GM21423 (cell line): ENCODE data around the gene RAMACL.
A peak's percentile ranks its signal among the peaks of the same experiment; 100 is the strongest.

ENCODE experiments used
- ATAC-seq: cut with Tn5 transposase; IDR thresholded peaks from one replicate; pipeline ENCODE4 v1.9.1; 2021; ENCODE audit warnings: mild to moderate bottlenecking, moderate library complexity; ENCODE audit not compliant: unreplicated experiment

Gene RAMACL

DNA sequence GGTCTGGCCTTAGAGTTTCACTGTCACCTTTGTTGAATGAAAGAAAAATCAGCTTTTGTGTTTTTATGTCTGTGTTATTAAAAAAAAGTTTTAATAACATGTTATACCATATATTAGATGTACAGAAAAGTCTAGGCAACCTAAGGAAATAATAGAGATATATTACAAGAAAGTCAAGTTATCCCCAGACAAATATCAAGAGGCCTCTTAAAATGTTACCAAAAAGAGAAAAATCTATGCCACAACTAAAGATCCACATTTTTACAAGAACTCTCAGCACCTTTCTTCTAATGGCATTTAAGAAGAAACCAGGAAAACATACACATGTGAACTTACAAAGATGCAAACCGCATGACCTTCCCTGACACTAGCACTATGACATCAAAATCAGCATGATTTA is 26.8 kb downstream of the RAMACL start:
- no peak for ATAC-seq

DNA sequence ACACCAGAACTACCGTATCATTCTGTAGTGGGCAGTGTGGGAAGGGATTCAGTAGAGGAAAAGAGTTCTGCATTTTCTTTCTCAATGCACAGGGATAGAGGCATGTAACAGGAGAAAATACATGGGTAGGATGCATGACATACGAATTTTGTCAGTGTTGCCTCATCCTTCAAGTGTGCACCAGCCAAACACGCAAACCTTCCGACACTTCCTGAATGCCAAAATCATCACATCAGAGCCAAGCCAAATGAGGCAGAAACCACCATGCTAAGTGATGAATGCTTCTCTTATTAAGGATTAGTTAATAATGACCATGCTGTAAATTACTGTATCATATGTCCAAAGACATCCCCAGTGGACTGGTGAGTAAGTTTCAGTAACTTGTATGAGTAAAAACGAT is 27.3 kb downstream of the RAMACL start:
- no peak for ATAC-seq

DNA sequence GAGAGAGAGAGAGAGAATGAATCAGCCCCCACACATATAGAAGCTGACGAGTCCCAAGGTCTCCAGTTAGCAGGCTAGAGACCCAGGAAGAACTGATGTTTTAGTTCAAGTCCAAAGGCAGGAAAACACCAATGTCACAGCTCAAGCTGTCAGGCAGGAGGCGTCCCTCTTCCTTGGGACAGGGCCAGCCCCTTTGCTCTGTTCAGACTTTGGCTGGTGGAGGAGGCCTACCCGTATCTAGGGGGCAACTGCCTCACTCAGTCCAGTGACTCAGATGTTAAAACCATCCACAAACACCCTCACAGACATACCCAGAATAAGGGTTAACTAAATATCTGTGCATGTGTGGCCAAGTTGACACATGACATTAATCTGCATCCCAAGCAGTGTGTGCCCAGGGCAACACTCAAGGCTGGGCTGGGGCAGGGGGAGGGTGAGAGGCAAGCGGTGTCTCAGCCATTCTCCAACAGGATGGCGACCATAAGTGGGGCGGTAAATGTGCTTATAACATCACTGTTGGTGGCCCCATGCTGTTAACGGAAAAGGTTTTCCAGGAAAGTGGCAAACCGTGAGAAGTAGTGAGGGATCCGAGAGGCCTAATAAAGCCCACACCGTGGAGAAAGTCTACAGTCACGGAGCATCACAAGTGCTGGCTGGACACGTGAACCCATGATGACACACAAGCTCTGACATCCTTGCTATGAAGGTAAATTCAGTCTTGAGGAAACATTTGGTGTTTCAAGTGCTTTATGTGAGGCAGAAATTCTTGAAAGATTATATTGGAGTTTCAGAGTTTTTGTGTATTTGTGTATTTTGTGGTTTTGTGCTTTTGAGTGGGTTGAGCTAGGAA is 28.1 kb downstream of the RAMACL start:
- ATAC-seq, result no peak

DNA sequence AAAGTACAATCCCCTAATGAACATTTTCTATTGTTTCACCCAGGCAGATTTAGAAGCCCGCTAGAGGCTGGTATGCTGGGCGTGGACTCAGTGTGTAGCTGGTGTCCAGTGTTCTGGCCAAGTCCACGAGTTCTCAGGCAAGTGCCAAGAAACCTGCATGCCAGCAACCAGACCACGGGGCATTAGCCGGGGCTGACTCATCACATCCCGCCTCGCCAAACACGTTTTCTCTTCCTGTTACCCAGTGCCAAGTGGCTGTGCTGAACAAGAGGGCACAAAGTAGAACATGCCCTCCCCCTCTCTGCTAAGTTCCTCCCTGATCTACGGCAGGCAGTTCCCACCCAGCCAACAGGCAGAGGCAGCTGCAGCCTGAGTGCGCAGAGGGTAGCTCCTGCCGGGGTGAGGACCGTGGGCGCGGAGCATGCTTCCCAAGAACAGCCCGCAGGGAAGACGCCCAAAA is 29.6 kb downstream of the RAMACL start:
- peak; percentile 49 for ATAC-seq

DNA sequence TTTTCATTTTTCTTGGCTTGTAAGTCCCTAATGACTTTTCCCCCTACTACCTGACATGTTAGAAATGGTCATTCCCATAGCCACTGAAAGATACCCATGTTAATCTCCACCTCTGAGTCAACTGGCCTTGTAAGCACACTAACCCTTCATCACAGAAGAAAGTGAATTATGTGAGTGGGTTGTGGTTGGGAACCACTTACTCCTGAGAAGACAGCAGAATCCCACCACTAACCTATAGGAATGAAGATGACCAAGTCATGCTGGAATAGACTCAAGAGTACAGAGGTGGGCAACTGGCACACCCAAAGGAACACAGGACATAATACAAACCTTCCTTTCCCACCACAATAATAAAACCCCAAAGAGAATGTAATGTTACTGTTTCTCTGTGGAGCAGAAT is 30.1 kb downstream of the RAMACL start:
- ATAC-seq, result no peak

DNA sequence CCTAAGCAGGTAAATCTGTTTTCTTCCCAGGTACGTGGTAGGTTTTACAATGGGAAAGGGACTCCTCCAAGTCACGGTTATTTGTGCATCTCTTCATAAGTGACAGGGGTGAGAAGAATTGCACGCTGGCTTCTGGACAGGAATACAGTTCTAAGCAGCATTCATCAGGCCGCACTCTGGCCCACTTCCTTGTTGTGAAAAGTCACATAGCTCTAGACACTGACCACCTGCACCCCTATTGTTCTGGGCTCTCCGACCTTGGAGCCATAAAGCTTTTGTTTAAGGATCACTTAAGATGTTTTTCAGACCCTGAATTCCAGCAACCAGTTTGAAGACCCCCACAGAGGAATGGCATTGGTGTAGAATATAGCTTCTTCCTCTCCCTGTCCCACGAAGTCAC is 31.4 kb downstream of the RAMACL start:
- ATAC-seq, result no peak

DNA sequence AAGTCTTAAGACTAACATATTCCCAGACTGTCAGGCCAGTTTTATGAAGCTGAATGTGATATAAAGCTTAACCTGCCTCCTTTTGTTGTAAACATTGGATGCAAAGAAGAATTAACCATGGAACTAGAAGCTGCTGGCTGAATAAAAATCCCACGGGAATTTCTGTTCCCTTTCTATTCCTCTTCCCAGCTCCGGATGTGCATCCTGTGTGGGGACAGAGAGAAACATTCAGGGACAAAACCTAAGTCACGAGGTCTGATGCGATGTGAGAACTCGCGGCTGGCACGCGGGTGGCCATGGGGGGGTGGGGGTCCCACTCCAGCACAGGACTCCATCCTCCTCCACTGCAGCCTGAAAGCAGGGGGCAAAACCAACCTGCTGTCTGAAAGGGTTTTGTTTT is 32.2 kb downstream of the RAMACL start:
- no peak for ATAC-seq

DNA sequence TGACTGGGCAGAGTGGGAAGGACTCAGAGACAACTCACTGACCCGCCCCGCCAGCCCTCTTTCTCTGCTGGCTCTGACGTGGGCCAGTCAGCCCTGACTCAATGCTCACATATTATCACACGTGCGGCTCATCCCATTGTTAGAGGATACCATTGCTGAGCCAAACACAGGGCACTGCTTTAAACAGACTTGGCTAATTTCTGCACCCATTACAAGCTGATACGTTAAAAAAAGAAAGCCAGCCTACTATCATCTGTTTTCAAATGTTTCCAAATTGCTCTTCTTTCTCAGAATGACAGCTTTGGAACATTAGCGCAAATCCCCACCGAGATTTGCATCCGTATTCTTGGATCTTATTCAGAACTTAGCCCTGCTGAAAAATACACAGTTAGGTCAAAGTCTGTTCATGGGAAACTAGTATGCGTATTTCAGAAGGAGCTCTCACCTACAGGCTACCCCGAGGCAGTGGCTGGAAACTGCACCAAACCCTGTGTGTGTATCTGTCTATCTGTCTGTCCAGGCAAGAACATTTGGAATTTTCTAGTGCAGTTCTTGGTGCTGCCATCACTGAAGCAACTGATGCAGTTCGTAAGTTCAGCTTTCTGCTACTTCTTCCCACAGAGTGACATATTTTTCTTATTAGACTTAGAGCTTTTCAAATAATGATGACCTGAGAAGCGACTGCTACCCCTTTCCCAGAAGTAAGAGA is 32.8 kb downstream of the RAMACL start:
- no peak for ATAC-seq

DNA sequence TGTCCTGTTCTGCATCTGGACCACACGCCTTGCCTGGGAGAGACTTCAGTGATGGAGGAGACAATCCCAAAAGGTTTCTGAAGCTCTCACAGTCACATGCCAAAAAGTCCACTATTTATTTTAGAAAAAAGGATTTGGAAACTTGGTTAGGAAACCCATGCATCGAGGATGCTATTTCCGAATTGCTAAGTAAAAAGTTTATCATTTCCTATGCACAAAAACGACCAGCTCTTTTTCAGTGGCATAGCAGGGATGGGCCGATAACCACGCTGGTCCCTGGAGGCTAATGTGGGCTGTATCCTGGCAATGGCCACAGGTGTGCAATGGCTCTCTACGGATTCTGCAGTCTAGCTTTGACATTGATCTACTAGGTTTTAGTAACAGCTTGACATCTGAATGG is 33.9 kb downstream of the RAMACL start:
- ATAC-seq, result no peak

DNA sequence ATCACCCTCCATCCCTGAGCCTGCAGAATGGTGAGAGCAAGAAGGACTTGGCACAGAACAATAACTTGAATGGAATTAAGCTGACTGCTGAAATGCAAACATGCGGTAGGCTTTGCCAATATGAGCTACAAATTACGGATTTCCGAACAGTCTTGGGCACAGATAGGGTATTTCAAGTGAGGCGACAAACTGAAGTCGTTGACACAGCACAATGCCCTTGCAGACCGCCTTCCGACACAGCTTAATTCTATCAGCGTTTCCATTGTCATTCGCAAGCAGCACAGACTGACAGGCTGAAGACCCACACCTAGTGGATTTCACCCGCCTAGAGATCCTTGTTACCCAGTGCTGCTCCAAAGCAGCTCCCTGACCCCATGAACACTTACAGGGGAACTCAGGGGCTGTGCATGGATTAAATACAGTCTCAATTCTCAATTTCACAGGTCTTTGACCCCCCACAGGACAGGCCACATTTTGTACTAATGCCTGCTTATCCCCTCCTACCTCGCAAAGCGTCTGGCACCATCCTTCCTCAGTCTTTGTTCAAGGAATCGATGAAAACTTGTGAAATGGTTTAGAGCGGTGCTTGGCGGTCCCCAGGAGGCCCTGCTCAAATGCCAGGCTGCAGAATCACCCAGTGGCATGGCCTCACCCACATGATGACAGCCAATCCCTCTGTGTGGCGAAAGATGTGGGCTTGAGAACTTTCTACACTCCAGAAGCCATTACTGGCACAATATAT is 34.6 kb downstream of the RAMACL start:
- ATAC-seq, result no peak

DNA sequence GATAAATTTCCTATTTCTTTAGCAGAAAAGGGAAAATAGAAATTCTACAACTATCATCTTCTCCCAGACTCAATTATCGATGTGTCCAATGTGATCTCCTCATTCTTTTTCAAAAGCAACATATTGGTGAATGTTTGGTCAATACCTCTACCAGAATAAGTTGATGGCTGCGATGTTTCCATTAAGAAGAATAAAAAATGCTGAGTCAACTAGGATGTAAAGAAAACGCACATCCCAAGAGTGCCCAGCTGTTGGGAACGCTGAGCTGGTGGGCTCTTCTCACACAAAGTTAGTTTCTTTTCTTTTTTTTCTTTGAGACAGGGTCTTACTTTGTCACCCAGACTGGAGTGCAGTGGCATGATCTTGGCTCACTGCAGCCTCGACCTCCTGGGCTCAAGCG is 39.8 kb downstream of the RAMACL start:
- ATAC-seq, result no peak

DNA sequence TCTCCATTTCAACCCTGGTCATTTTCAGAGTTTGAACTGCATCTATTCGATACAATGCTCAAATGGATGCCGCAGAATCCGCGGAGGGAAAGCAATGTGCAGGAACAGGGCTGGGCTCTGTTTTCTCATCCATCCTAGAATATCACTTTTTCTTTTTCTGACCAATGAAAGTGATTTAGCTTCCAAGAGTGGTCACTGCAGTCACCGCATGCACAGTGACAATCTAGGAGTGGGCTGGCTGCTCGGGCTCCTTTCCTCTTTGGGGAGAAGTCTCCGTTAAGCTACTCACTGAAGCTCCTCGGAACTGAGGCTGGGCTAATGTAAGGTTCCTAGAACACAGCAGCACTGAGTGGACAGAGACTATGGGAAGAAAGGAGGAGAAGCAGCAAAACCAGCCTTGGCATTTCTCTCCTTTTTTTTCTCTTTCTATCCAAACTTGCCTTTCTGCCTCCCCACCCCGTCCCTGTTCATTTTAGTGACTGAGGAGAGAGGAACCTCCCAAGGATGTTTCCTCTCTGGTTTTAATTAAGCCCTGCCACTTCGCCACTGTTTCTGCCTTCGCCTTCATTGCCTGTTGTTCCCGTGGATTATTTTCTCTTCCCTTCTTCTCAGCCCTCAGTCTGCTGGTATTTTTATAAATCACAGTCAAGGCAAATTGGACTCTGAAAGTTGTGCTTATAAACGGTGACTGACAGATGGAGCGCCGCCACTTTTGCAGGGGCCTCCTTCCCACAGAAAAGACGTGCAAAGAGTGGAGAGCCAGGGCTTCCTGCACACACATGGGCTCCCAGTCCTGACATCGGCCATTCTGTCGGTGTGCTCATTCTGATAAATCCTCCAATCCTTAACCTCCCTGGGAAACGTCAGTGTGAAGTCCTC is 41.1 kb downstream of the RAMACL start:
- no peak for ATAC-seq

DNA sequence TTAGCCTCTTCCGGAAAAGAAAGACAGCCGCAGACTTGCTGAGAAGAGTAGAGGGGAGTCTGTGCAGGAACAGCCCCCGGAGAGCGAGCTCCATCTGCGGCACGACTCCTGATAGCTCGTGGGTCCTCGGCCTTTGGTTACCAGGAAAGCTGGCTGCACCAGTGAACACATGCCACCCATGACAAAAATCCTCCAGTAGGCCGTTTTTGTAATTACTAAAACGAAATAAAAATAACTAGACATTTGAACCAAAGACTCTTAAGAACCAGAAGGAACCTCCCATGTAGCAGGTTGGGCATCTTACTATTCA is 42.2 kb downstream of the RAMACL start:
- no peak for ATAC-seq

DNA sequence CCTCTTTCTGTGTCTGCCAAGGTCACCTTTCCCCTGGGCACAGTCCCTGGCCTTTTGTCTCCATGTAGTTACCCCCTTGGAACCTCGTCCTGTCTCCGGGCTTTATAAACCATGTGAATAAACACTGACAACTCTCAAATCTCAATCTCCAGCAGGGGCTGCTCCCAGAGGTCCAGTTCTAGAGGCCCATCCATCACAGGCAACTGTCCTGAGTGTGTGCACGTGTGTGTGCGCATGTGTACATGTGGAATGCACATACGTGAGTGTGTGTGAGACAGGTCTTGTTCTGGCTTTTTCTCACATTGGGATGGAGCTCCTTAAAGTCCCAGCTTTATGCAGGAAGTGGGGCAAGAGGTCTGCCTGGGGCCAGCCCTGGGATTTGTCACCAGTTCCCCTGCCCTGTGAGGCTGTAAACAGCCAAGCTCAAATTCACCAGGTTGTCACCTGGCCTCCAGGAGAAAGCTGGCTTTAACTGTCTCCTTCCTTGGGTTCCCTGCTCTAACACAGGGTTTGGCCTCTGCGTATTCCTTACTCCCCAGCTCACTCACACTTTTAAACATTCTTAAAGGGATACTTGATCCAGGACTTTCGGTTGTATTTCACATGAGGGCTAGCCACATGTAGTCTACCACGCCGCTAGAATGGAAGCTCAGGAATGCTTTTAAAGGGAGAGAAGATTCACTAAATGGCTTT is 42.7 kb downstream of the RAMACL start:
- no peak for ATAC-seq

DNA sequence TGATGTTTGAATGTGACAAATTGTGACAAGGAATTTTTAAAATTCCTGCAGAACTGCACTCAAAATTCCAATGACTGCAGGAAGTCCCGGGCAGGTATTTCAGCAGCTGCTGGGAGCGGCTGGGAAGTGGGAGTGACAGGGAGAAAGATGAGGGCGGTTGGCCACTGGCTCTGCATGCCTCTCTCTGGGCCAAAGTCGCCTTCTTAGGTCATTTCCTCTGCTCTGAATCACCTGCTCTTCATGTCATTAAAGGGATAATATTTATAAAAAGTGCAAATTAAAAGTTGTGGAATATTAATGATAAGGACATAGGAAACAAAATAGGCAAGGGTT is 43.9 kb downstream of the RAMACL start:
- no peak for ATAC-seq

DNA sequence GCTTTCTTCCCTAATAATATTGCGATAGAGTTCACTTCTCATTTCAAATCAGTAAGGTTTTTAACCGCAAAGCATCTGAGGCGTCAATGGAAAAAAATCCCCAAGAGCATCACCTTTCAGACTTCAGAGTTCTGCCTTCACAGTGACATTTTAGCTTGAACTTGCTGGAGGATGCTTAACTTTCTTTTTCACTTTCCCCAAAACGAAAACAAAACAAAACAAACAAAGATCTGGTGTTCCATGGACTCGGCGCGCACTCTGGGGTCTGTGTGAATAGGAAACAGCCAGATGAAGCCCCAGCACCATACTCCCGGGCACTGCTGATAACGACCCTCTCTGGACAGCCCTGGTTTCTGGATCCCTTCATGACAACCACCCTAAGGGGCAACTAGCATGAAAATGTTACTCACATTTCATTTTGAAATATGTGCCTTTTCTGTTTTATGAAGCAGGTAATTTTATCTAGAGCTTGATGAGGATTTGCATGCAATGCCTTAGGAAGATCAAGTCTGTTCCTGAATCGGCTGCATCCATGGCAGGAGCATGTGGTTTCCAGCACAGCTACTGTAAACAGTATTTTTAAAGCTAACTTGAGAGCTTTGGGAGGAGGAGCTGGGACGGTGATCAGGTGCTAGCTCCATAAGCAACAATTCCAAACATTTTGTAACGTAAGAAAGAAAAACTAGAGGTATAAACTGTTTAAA is 44.5 kb downstream of the RAMACL start:
- no peak for ATAC-seq

DNA sequence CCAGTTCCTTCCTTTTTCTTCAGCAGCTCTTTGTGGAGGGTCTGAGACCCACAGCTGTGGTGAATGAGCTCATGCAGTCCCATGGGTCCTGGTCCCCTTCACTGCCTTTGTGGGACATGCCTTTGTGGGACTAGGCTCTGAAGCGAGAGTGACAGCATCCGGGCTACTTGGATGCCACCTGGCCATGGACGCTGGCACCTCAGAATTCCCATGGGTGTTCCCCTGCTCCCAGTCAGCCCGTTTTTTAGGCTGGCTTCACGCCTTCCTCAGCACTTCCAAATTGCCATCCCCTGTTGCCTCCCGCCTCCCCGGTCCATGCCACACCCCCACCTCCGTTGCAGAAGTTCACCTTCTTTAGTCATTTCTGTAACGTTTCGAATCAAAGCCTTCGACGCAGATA is 45.1 kb downstream of the RAMACL start:
- peak; percentile 28 for ATAC-seq

DNA sequence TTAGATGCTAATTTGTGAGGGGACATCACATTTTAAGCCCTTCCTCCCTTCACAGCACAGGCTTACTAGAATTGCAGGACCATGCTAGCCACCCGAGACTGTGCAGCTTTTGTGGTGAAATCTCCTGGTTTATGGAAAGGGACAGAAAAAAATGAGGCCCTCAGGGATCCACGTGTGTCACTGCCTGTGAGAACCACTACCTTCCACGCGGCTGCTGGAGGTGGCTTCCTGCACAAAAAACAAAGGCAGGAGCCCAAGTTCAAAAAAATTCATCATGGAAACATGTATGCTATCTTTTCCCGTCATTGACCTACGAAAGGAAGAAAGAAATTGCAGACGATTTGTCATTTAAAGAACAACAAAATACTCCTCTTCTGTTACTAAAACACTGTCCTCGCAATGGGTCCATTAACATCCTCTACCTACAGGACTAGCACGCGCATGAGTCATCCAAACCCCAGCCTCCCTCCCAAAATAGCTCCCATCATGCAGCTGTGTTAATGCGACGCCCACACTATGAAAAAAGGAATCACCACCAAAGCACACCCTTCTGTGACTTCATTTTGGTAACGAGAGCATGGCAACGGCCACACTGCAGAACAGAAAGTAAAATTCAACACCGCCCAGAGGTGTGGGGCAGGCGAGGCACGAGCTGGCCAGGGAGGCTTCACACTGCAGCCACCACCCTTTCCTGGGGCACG is 45.7 kb downstream of the RAMACL start:
- peak; percentile 95 for ATAC-seq

DNA sequence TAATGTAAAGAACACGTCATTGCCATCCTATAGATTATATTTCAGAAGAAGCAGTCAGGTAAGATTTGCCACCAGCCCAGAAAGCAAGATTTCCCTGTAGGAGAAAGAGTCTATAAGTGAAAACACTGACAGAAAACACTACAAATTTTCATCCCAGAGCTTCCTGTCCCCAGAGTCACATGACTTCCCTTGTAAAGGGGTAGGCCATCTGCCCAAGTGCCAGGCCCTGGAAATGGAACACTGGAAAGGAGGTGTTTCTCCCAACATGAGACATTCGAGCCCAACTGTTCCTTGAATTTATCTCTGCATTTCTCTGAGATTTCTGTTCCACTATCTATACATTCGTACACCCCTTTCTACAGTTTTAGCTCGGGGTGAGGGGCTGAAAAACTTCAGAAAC is 46.9 kb downstream of the RAMACL start:
- no peak for ATAC-seq
